ENCODE measurements around the gene CNTFR.

Gene CNTFR

DNA sequence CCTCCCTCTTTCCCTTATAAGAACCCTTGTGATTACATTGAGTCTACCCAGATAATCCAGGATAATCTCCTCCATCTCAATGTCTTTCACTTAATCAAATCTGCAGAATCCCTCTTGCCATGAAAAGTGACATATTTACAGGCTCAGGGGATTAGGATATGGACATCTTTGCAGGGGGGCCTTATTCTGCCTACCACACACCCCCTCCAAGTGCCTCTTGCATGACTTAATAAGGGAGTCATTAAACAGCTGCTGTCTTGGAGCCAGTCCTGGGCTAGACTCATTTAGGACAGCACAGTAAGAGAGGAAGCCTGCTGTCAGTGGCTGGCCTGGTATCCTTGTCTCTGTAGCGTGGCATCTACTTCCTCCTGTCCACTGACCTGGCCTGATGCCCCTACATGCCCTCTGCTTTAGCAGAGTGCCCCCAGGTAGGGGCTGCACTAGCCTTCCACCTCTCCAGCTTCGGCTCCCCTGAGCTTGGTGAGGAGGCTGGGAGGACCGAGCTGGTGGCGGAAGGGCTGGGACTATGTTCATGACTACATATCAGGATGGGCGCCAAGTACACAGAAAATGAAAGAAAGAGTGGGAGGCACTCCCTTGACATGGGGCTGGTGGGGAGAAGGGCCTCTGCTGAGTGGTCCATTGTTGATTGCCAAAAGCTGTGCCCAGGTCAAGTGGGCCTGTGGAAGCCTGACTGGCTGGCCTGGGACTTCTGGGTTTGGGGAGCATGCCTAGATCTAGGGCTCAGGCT, 84.0 kb downstream of the CNTFR start:
- DNase-seq = peak; percentile 98

DNA sequence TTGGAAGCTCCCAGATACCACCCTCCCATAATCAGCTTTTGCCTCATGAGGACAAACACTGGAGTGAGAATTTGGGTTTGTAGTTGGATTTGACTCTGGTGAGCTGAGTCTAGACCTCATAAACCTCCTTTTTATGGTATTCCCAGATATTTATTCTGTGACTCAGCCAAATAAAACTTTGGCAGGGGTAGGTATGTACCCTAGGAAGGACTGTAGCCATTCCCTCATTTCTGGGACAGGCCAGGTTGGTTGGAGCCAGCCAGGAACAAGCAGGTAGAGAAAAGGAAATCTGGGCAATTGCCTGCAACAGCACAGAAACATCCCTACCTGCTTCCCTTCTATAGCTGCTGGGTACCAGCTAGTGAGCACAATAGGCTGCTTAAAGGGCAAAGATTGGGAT, 86.1 kb downstream of the CNTFR start:
- no peak for DNase-seq

DNA sequence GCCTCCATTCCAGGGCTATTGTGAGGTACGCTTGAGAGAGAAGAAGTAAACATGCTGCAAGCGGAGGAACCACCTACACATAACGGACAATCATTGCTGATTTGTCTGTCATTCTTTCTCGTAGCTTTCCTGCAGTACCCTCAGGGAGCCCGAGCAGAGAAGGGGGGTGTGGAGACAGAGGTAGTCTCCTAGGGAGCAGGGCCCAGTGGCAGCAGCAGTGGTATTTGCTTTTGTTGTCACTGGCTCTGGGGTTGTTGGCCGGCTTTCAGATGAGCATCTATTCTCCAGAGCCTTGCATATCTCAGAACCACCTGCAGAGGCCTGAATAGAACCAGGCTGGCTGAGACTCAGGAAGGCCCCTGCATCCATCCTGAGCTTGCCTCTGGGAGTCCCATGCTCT, 86.6 kb downstream of the CNTFR start:
- no peak for DNase-seq

DNA sequence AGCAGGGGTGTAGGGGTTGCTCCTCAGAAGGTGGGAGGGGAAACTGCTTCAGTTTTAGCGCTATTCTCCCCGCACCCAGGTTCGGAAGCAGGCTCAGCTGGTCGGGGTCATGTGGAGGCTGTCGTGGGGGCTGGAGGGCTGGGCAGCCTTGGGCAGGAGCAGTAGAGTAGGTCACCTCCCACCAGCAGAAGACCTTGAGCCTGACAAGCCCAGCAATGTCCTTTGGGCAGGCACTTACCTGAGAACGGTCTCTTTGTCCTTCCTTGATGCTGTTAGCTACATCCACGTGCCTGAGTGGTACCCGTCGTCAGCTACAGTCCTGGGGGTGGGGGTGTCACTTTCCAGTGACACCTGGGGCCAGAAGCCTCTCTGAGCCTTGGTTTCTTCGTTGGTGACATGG, 87.1 kb downstream of the CNTFR start:
- no peak for DNase-seq

DNA sequence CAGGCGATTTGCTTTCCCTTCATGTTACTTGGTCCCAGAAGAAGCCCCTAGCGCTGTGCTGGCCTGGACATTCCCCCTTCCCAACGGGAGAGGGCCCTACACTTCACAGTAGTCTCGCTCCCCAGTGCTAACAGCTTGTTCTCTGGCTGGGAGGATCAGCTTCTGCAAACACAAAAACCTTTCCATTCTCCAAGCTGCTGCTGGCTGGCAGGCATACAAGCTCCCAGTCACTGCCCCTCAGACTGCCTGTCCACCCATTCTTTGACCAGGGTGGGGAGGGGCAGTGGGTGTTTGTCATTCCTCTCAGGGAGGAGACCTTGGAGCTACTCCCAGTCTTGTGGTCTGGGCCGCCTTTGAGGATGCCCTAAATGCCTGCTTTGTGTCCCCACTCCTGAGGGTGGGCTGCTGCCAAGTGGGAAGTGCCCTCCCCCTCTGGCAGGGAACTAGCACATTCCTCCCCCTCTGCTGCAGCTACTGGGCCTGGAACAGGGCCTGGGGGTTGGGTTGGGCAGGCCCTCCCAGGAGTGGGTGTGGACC, 87.6 kb downstream of the CNTFR start:
- DNase-seq = peak; percentile 23
